DOHH2 (cell line): ENCODE results near the gene B4GALT2.

Source experiments
- H3F3A ChIP-seq: fragments of 200-600 bp; sonication (generic), shearing (Covaris generic); 2 replicates; pipeline ENCODE4 v1.6.0; 2016; ENCODE audit warnings: antibody characterized with exemption, mild to moderate bottlenecking; ENCODE audit not compliant: control insufficient read depth, insufficient read depth
- H3K27ac ChIP-seq: fragments of 200-600 bp; sonication (generic); 2 replicates; pipeline ENCODE4 v1.5.1; 2014; ENCODE audit warnings: low read depth, mild to moderate bottlenecking, low read length, moderate library complexity
- H3K27me3 ChIP-seq: fragments of 200-600 bp; sonication (generic); 2 replicates; pipeline ENCODE4 v1.6.1; 2014; ENCODE audit warnings: mild to moderate bottlenecking, low read length, mixed read lengths; ENCODE audit not compliant: control insufficient read depth
- H3K36me3 ChIP-seq: fragments of 200-600 bp; sonication (generic); 2 replicates; pipeline ENCODE4 v1.6.1; 2014; ENCODE audit warnings: mild to moderate bottlenecking, low read length, moderate library complexity, mixed read lengths; ENCODE audit not compliant: control insufficient read depth
- H3K4me1 ChIP-seq: fragments of 200-600 bp; sonication (generic); 2 replicates; pipeline ENCODE4 v1.6.1; 2014; ENCODE audit warnings: mild to moderate bottlenecking, low read length, mixed read lengths; ENCODE audit not compliant: control insufficient read depth
- H3K4me2 ChIP-seq: fragments of 200-600 bp; sonication (generic); 2 replicates; pipeline ENCODE4 v1.6.0; 2014; ENCODE audit warnings: mild to moderate bottlenecking, low read length, moderate library complexity
- H3K4me3 ChIP-seq: fragments of 200-600 bp; sonication (generic); 2 replicates; pipeline ENCODE4 v1.5.1; 2014; ENCODE audit warnings: mild to moderate bottlenecking, low read length, mixed read lengths
- H3K79me2 ChIP-seq: fragments of 200-600 bp; sonication (generic); 2 replicates; pipeline ENCODE4 v1.6.1; 2014; ENCODE audit warnings: mild to moderate bottlenecking, low read length, mixed read lengths; ENCODE audit not compliant: control insufficient read depth
- H3K9me2 ChIP-seq: fragments of 200-600 bp; sonication (generic); replicated peaks from 2 replicates; pipeline ENCODE4 v1.6.1; 2014; ENCODE audit warnings: mild to moderate bottlenecking, low read length, mixed read lengths; ENCODE audit not compliant: control insufficient read depth
- H3K9me3 ChIP-seq: fragments of 200-600 bp; sonication (generic); 2 replicates; pipeline ENCODE4 v1.6.1; 2014; ENCODE audit warnings: antibody characterized with exemption, low read length, mixed read lengths; ENCODE audit not compliant: control insufficient read depth, insufficient read depth
- H4K20me1 ChIP-seq: fragments of 200-600 bp; sonication (generic); 2 replicates; pipeline ENCODE4 v1.6.0; 2014; ENCODE audit warnings: low read depth, mild to moderate bottlenecking, antibody characterized with exemption, low read length, moderate library complexity; ENCODE audit not compliant: control insufficient read depth, insufficient read depth
- EZH2phosphoT487 ChIP-seq: fragments of 200-600 bp; sonication (generic); IDR thresholded peaks from 2 replicates; pipeline ENCODE4 v1.6.1; 2017; ENCODE audit warnings: borderline replicate concordance, mild to moderate bottlenecking, antibody characterized with exemption, low read length, moderate library complexity, mixed read lengths
- TF ChIP-seq, protein P1 (sequence below): fragments of 200-600 bp; sonication (generic); IDR thresholded peaks from one replicate; pipeline ENCODE4 v1.5.1; 2014; ENCODE audit warnings: antibody characterized with exemption, mild to moderate bottlenecking, low read depth, low read length; ENCODE audit not compliant: poor library complexity, severe bottlenecking

The B4GALT2 gene

DNA sequence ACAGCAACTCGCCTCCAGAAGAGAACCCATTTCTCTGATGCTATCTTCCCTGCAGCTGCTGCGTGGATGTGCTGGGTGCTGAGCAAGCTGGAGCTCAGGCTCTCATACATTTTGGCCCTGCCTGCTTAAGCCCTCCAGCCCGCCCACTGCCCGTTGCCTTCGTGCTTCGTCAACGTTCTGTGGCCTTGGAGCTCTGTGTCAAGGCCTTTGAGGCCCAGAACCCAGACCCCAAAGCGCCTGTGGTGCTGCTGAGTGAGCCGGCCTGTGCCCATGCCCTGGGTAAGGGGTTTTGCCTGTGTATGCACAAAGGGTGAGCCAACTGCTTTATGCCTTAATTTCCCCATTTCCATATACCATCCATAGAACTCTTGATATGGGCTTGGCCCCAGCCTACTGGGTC is 8.1 kb upstream of the B4GALT2 start:
- TF ChIP-seq EZH2phosphoT487, result no peak
- TF ChIP-seq, protein P1, sequence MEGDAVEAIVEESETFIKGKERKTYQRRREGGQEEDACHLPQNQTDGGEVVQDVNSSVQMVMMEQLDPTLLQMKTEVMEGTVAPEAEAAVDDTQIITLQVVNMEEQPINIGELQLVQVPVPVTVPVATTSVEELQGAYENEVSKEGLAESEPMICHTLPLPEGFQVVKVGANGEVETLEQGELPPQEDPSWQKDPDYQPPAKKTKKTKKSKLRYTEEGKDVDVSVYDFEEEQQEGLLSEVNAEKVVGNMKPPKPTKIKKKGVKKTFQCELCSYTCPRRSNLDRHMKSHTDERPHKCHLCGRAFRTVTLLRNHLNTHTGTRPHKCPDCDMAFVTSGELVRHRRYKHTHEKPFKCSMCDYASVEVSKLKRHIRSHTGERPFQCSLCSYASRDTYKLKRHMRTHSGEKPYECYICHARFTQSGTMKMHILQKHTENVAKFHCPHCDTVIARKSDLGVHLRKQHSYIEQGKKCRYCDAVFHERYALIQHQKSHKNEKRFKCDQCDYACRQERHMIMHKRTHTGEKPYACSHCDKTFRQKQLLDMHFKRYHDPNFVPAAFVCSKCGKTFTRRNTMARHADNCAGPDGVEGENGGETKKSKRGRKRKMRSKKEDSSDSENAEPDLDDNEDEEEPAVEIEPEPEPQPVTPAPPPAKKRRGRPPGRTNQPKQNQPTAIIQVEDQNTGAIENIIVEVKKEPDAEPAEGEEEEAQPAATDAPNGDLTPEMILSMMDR, result no peak
- Histone ChIP-seq H3K36me3 (peaks cover 45% of the 10 kb centered on the region), H3K4me2 (peak overlapping the region; percentile 89), H3K27me3 (no peaks in the 10 kb centered on the region), H3K9me2 (no peaks in the 10 kb centered on the region), H3F3A (peaks cover 12% of the 10 kb centered on the region; the same call in 1 of the 2 replicates), H4K20me1 (peaks cover 3% of the 10 kb centered on the region; the same call in 1 of the 2 replicates), H3K4me1 (peaks cover 28% of the 10 kb centered on the region), H3K79me2 (peaks cover 33% of the 10 kb centered on the region), H3K9me3 (no peaks in the 10 kb centered on the region), H3K27ac (no peak overlapping the region), H3K4me3 (peak overlapping the region; percentile 95)

DNA sequence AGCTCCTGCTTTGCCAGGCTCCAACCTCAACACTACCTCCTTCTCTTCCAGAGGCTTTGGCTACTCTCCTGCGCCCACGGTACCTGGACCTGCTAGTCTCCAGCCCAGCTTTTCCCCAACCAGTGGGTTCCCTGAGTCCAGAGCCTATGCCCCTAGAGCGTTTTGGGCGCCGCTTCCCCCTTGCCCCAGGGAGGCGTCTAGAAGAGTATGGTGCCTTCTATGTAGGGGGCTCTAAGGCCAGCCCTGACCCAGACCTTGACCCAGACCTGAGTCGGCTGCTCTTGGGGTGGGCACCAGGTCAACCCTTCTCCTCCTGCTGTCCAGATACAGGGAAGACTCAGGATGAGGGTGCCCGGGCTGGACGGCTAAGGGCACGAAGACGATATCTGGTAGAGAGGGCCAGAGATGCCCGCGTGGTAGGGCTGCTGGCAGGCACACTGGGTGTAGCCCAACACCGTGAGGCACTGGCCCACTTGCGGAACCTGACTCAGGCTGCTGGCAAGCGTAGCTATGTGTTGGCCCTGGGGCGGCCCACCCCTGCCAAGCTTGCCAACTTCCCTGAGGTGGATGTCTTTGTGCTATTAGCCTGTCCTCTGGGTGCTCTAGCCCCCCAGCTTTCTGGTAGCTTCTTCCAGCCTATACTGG is 7.6 kb upstream of the B4GALT2 start:
- Histone ChIP-seq H3K4me3 (peak overlapping the region; percentile 95), H4K20me1 (peaks cover 8% of the 10 kb centered on the region; the same call in 1 of the 2 replicates), H3K27ac (no peak overlapping the region), H3K9me2 (no peaks in the 10 kb centered on the region), H3K9me3 (no peaks in the 10 kb centered on the region), H3F3A (peaks cover 12% of the 10 kb centered on the region; the same call in 1 of the 2 replicates), H3K79me2 (peaks cover 38% of the 10 kb centered on the region), H3K4me1 (peaks cover 33% of the 10 kb centered on the region), H3K4me2 (peak overlapping the region; percentile 89), H3K36me3 (peaks cover 50% of the 10 kb centered on the region), H3K27me3 (no peaks in the 10 kb centered on the region)
- no peak for TF ChIP-seq EZH2phosphoT487
- TF ChIP-seq, protein P1, result no peak

DNA sequence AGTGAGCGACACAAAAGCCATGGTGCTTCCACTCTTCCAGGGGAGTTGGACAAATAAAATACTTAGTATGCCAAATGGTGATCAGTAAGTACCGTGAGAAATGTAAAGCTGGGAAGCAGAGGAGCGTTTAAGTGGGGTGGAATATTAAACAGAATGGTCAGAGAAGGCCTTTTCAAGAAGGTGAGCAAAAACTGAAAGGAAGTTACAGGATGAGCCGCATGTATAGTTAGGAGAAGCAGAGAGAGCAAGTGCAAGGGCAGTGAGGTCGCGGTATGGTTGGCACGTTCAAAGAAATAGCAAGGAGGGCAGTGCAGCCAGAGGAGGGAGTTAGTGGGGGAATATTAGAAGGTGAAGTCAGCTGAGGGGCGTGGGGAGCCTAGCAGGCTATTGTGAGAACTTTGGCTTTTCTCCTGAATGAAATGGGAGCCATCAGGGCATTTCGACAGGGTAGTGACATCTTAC is 5.0 kb upstream of the B4GALT2 start:
- Histone ChIP-seq H3K4me2 (peak overlapping the region; percentile 78), H3K4me3 (peak overlapping the region; percentile 86), H3K27me3 (no peaks in the 10 kb centered on the region), H3K9me2 (no peaks in the 10 kb centered on the region), H3K27ac (peak overlapping the region; percentile 65), H3K36me3 (peaks cover 71% of the 10 kb centered on the region), H3K4me1 (peaks cover 57% of the 10 kb centered on the region), H3K9me3 (no peaks in the 10 kb centered on the region), H4K20me1 (peaks cover 10% of the 10 kb centered on the region; the same call in 1 of the 2 replicates), H3K79me2 (peaks cover 58% of the 10 kb centered on the region), H3F3A (peaks cover 20% of the 10 kb centered on the region)
- TF ChIP-seq, protein P1, result no peak
- TF ChIP-seq EZH2phosphoT487, result no peak
